ENCODE data around the gene ERBB4. TPM values are rescaled to one million over a fixed set of nuclear protein-coding genes. Genes with fewer than 3 reads are reported as not detected.

Gene ERBB4
- total RNA-seq, 1 experiment from 2014 or later: 0.04 TPM

DNA sequence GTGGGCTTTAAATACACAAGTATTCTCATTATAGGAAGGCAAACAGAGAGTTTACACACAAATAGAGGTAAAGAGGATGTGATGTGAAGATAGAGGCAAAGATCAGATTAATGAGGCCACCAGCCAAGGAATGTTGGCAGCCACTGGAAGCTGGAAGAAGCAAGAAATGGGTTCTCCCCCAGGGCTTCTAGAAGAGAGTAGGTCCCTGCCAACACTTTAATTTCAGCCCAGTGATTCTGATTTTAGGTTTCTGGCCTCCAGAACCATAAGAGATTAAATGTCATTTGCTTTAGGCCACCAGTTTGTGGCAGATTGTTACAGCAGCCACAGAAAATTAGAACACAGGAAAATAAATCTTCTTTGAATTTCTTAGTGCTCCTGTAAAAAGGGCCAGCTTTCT lies 1065.5 kb downstream of the ERBB4 start:
- H3K4ac ChIP-seq (ENCODE audit: low read depth, low read length): no peak overlapping the region
- H3K9me3 Mint-ChIP-seq: peaks cover 2 to 3% of the 10 kb centered on the region in 2 experiments; a peak in 2 of 5 replicates
- H3K27me3 Mint-ChIP-seq (ENCODE audit: low read depth): no peaks in the 10 kb centered on the region
- H3K4me3 Mint-ChIP-seq: no peak overlapping the region
- H3K79me1 ChIP-seq (ENCODE audit: insufficient read depth, low read depth, low read length, poor library complexity, severe bottlenecking): no peaks in the 10 kb centered on the region
- H2AFZ ChIP-seq (ENCODE audit: low read length): no peak overlapping the region
- no peak overlapping the region for H2BK12ac ChIP-seq (ENCODE audit: insufficient read length, low read depth, low read length)
- DNase-seq: no peak
- no peak overlapping the region for H3K27ac ChIP-seq (ENCODE audit: insufficient read length, low read depth, low read length)
- no peaks in the 10 kb centered on the region for H3K9me3 ChIP-seq (ENCODE audit: control insufficient read depth, low read depth, low read length)
- no peak overlapping the region for H3K9ac ChIP-seq (ENCODE audit: extremely low read depth, insufficient read length, low read length)
- H4K20me1 ChIP-seq (ENCODE audit: control insufficient read depth, insufficient read depth, insufficient read length): no peaks in the 10 kb centered on the region
- no peaks in the 10 kb centered on the region for H3K27me3 ChIP-seq (ENCODE audit: insufficient read depth, low read length)
- H2AK5ac ChIP-seq (ENCODE audit: insufficient read length, low read length): no peak overlapping the region
- no peak overlapping the region for H3K4me2 ChIP-seq (ENCODE audit: insufficient read depth, insufficient read length, low read length)
- no peak overlapping the region for H3K56ac ChIP-seq (ENCODE audit: insufficient read length, low read depth, low read length)
- H2BK15ac ChIP-seq (ENCODE audit: low read depth, low read length): no peak overlapping the region
- H3K18ac ChIP-seq (ENCODE audit: insufficient read length, low read depth, low read length): no peak overlapping the region
- no peak overlapping the region for H4K91ac ChIP-seq (ENCODE audit: insufficient read length, low read depth, low read length)
- TF ChIP-seq CTCF (conservative IDR thresholded peaks at IDR 0.05): no peak
- no peak overlapping the region for H4K8ac ChIP-seq (replicated peaks; ENCODE audit: insufficient read length, low read depth, low read length)
- no peak overlapping the region for H2BK20ac ChIP-seq (ENCODE audit: low read depth, low read length, poor library complexity, severe bottlenecking)
- H3K27ac Mint-ChIP-seq: no peak overlapping the region
- H3K14ac ChIP-seq (ENCODE audit: insufficient read depth, low read length): no peak overlapping the region
- H3T11ph ChIP-seq (ENCODE audit: low read length): no peak overlapping the region
- peaks cover 30 to 32% of the 10 kb centered on the region in 2 experiments for H3K4me1 Mint-ChIP-seq
- no peak overlapping the region for H4K5ac ChIP-seq (ENCODE audit: insufficient read length, low read depth, low read length)
- H3K23ac ChIP-seq (ENCODE audit: insufficient read length, low read depth, low read length): no peak overlapping the region
- peaks cover 3% of the 10 kb centered on the region; the same call in 1 of the 2 replicates for H3K4me1 ChIP-seq (ENCODE audit: insufficient read depth, low read length)
- H3K36me3 Mint-ChIP-seq (ENCODE audit: insufficient read depth in 1 of 3, low read depth in 3 of 3): peaks cover 0 to 9% (median 1%) of the 10 kb centered on the region in 3 experiments; a peak in 3 of 7 replicates
- no peaks in the 10 kb centered on the region for H3K23me2 ChIP-seq (ENCODE audit: insufficient read length, low read depth, low read length, poor library complexity, severe bottlenecking)
- H2BK120ac ChIP-seq (ENCODE audit: low read depth, low read length, poor library complexity, severe bottlenecking): no peak overlapping the region
- no peaks in the 10 kb centered on the region for H3K79me2 ChIP-seq (ENCODE audit: insufficient read depth, low read length)
- H2BK5ac ChIP-seq (ENCODE audit: insufficient read length, low read length): no peak overlapping the region

Data from H9 (cell line).